HL-60 (cell line): ENCODE results near the gene KLHDC10.

ENCODE experiments used
- CTCF ChIP-seq: IDR thresholded peaks from one replicate; pipeline ENCODE4 v1.5.1; 2011; ENCODE audit warnings: low read length, control low read depth, inconsistent platforms; ENCODE audit not compliant: insufficient read depth
- GABPA ChIP-seq: IDR thresholded peaks from 2 replicates; pipeline ENCODE4 v1.6.1; 2012; ENCODE audit warnings: low read depth

GRCh38 chr7:130174237-130174959 is 104.1 kb downstream of the KLHDC10 start:
- TF ChIP-seq CTCF (no peak), GABPA (no peak)
